HG02938 (cell line): Measurements from ENCODE around the gene AFAP1.

Experiments used
- ATAC-seq: cut with Tn5 transposase; IDR thresholded peaks from one replicate; pipeline ENCODE4 v1.9.1; 2021; ENCODE audit warnings: mild to moderate bottlenecking, moderate library complexity; ENCODE audit not compliant: unreplicated experiment

The AFAP1 gene

DNA sequence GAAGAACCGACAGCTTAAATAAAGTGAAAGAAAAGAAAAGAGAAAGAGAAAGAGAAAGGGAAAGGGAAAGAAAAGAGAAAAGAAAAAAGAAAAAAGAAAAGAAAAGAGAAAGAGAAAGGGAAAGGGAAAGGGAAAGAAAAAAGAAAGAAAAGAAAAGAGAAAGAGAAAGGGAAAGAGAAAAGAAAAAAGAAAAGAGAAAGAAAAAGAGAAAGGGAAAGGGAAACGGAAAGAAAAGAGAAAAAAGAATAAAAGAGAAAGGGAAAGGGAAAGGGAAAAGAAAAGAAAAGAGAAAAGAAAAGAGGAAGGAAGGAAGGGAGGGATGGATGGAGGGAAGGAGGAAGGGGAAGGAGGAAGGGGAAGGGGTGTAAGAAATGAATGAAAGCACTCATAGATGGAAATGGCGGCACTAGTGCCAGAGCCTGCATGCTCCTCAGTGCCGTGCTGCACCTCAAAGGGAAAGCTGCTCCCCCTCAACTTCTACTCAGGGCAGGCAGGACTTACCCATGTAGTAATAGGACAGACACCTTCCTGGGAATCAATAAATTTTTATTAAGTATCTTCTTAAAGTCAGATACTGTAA is 70.7 kb downstream of the AFAP1 start:
- no peak for ATAC-seq

DNA sequence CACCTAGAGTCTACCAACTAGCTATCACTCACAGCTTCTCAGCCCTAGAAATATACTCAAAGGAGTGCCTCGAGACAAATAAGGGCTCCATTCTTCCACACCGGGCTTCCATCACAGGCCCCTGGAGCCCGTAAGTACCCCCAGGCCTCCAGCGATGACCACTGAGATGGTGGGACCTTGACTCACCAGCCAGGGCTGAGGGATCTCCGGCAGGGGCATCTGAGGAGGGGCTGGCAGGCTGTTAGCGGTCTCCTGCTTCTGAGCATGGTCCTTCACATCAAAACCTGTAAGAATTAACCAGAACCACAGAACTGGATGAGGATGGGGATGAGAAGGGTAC is 71.3 kb downstream of the AFAP1 start:
- no peak for ATAC-seq

DNA sequence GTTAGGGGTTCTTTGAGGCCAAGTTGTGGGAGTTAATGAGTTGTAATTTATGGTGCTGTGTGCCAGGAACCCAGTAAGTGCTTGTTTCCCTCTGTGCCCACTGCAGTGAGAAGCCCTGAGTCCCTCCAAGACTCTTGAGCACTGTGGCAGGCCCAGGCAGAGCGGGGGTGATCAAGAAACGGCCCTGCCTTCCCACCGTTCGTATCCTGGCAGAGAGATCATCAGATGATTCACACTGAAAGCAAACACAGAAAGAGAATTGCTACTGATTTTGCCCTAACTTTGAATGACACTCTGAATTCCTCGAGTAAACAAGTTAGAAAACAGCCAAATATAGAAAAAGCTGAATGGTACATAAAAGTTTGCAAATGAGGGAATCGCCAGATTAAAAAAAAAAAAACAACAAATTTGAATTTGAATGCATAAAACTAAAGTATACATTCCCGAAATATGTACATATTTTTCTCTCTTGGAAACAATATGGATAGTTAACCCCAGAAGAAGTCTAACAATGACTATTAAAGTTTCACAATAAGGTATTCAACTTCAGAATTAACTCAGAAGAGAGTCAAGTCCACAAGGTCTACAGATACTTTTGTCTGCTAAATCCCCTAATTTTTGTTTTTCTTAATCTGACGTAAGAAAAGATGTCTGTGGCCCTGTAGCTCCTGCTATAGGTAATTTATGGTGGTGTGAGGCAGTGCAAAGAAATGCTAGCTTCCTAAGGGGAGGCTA is 71.8 kb downstream of the AFAP1 start:
- ATAC-seq, result no peak

DNA sequence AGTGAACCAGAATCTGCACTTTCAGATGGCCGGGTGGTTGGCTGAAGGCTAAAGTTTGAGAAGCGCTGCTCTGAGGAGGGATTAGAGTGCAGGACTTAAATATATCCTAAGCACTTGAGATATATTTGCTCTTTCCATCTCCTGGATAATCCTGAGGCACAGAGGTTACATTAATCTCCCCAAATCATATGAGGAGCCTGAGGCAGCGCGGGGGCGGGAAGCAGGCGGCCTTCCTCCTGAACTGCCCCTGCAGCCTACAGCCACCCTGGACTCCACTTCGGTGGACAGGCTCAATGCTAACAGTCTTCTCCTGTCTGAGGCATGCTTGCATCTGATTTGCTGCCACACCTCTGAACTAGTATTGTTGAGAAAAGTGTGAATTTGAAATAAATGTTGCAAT is 72.5 kb downstream of the AFAP1 start:
- ATAC-seq, result no peak

DNA sequence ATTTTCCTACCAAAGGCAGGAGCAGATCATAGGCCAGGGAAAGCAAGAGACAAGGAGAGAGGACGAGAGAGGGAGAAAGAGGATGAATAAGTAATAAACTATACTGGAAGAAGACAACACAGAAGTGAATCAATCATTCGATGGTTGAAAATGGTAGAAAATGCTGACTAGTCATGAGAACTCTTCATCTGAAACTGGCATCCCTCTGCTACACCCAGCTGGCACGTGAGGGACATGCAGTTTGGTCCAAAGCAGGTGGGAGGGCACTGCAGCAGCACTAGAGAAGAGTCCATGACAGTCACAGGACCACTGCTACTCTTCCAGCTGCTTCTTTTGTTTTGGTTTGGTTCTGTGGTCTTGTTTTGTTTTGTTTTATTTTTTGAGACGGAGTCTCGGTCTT is 74.1 kb downstream of the AFAP1 start:
- ATAC-seq, result no peak

DNA sequence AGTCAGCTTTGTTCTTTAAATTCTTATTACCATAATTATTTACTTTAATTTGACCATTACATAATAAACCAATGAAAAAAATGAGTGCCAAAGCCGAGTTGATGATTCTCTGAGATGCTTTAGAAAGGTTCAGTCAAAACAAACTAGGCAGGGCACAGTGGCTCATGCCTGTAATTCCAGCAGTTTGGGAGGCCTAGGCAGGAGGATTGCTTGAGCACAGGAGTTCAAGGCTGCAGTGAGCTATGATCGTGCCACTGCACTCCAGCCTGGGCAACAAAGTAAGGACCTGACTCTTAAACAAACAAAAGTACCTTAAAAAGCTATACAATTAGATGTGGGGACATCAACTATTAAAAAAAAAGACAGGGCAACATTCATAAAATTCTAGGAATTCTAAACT is 75.0 kb downstream of the AFAP1 start:
- ATAC-seq, result no peak

DNA sequence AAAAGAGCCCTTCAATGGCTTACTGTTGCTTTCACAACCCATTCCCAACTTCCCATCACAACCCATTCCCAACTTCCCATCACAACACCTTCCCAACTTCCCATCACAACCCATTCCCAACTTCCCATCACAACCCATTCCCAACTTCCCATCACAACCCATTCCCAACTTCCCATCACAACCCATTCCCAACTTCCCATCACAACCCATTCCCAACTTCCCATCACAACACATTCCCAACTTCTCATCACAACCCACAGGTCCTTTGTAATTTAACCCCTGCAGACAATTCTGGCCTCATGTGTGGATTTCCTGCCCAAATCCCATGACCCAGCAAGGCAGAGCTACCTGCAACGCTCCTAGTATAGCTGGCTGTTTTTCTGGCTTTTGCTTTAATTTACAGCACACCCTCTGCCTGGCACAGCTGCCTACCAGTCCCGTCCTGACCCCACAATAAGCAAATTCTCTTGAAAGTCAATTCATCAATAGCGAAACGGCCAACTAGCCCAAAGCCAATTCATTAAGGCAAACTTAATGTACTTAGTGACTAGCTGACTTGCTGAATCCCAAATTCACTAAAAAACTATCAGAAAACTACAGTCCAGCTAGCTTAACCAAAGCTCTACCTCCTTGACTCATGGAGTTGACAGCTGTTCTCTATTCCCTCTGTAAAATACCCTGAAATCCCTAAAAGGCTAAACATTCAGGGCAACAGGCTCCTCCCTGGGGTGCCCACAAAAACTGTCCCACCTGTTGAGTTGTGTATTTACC is 75.6 kb downstream of the AFAP1 start:
- no peak for ATAC-seq

DNA sequence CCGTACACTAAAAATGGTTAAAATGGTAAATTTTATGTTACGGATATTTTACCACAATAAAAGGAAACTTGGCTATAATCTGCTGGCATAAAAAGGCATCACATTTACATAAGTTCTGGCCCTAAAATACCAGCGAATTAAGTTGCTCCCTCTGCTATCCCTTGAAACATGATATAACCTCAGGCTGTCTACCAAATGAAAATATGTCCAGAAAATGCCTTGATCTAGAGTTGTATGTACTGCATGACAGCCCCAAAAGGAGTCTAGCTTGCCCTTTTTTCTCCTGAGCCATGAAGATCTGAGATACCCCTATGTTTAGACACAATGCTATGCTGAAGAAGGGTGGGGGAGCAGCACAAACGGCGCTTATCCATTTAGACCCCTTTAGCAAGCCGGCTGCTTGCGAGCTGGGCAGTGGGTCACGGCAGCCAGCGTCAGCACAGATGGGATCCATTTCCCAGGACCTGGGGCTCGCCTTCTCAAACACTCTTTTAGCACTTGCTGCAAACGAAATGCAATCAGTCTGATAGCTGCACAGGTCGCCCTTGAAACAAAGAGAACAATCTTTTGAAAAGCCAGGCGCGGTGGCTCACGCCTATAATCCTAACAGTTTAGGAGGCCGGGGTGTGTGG is 77.0 kb downstream of the AFAP1 start:
- no peak for ATAC-seq

DNA sequence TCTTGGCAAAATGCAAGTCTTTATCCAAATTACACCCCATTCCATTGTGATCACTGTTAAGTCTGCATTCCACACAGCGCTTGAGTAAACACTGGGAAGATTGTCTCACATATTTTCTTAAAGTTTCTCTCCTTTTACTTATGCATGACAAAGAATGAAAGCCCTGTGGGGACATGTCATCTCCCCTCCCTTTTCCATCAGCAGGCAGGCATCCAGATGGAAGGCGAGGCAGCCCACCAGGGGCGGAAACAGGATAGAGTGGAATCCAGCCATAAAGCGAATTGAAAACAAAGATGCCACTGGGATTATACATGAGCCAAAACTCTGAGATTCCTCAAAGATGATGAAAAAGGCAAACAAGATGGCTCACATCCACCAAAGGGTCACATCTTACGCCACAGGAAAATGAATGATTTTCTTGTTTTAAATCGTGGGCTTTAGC is 78.2 kb downstream of the AFAP1 start:
- no peak for ATAC-seq

DNA sequence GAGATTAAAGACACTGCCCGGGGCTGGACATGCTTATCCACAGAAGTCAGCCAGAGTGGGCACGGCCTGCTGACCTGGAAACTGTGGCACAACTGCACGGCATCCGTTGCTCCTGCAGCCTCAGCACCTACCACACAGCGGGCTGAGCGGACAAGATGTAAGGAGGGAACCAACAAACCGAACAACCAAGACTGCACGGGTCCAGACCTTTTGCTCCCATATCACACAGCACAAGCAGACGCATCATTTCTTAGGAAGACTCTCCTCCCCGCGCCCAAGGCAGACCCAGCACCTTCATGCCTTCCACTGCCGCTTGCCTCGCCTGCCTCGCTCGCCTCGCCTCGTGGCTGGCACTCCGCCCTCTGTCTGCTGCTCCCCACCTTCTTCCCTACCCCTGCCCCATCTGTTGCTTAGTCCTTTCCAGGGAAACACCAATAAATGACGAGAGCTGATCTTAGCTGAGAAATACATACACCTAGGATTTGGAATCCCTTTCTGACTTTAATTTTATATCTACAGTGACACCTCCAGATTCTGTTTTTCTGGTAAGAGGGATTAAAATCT is 79.0 kb downstream of the AFAP1 start:
- no peak for ATAC-seq

DNA sequence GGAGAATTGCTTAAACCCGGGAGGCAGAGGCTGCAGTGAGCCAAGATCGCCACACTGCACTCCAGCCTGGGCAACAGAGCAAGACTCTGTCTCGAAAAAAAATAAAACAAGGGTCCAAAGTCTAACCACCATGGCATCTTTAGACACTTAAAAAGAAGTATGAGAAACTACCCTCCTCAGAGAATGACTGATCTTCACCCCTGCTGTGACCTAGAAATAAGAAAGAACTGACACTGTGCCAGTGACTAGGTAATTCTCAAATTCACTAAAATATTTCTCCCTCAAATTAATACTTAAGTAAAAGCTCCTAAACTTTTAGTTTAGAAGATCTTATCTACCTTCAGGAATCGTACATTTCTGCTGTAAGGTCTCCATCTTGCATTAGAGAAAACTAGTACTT is 80.3 kb downstream of the AFAP1 start:
- ATAC-seq, result no peak

DNA sequence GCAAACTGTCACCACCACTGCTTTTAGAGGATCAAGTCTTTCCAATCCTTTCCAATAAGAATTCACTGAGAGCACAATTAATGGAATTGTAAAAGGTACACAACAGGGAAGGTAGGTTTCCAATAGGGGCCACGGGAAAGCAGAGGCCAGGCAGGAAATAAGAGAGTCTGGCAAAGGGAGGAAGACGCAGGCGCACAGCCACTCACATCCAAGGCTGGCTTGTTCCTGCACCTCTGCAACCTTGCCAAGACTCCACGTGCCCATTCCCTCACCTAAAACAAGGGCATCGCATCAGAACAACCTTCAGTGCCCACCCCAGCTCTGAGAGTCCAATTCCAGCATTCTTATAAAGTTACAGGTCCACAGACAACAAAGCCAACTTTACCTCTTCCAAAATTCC is 81.2 kb downstream of the AFAP1 start:
- ATAC-seq, result no peak

DNA sequence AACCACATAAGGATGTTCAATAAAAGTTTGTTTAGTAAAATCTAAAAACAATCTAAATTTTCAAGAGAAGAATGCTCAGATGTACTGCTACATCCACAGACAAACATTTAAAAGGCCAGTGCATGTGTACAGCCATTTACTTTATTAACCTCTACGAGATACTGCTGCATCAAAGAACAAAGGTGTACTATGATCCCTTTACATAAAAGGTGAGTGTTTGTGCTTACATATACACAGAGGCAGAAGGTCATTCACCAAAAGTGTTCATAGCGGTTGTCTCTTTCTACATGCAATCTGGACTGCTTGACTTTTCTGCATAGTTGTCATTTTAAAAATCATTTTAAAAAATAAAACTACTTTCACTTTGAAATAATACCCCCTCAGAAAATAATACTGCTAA is 81.7 kb downstream of the AFAP1 start:
- no peak for ATAC-seq

DNA sequence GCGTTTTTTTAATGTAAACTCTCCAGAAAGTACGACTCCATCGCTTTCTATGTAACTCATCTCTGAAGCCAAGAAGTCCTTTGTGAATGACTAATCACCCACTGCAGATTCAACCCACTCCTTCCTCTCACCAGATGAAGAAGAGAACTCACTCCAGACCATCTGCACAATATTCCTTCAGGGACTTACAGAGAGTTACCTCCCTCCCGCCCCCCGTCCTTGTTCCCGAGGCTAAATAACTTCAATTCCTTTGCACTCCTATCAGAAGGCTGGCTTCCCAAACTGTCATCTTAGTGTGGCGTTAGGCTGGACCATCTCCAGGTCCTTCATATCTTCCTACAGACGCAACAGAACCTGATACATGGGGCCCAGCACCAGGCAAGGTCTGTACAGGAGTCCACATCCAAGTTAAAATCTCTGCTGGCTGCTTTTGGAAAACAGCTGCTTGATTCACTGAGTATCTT is 82.4 kb downstream of the AFAP1 start:
- ATAC-seq, result no peak

DNA sequence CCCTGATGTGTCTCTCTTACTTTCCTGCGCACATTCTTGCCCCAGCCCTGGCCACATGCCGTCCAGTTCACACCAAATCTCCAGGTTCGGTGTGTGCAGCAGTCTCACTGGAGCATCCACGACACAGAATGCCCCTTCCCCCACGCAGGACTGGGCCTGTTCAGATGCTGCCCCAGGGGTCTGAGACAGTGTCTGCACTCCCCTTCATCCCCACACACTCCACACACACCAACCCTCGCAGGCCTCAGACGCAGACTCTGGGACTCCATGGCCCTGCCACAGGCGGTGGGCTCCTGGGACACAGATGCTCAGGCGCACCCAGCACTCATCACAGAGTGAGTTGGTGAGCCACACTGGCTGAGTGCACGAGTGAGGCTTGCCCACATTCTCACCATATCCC is 83.9 kb downstream of the AFAP1 start:
- ATAC-seq, result no peak

DNA sequence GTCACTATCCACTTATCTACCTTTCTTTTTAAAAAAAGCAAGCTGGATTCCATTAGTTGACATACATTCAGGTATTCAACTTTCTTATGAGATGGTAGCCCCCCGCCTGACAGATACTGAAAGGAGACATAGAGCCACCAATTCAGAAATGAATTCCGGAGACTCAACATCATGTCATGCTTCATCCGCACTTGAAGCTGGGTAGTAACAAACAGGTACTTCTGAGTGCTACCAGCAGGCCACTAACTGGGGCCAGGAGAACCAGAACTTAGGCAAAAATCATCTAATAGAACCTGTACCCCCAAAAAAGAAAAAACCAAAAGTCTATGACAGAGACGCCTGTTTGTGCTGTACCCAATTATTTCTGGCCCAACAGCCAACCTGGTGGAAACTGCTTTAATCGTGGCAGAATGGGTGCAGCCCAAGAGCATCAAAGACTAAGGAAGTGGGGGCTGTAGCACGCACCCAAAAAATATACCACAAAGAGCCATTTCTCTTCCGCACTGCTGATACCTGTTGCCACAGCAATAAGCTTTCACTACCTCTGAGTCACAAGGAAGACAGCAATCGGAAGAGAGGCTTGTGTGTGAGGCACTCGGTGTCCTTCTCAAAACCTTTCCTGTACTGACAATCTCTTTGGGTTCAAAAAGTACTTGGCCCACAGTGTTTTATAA is 84.8 kb downstream of the AFAP1 start:
- no peak for ATAC-seq

DNA sequence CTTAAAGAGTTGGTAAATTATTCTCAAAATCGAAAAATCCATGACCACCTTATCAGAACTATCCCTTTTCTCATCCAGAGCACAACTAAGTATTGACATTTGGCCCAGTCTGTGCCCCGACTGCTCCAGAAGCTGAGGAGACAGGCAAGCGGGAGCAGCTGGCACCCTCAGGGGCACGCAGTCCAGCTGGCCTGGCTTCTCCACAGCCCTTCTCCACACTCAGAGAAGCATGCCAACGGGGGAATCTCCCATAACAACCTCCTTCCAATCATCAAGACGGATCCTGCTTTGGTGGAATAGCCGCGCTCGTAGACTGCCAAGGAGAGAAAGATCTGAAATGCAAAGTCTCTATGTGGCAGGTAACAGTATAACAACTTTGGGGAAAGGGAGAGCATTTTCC is 85.4 kb downstream of the AFAP1 start:
- ATAC-seq, result no peak

DNA sequence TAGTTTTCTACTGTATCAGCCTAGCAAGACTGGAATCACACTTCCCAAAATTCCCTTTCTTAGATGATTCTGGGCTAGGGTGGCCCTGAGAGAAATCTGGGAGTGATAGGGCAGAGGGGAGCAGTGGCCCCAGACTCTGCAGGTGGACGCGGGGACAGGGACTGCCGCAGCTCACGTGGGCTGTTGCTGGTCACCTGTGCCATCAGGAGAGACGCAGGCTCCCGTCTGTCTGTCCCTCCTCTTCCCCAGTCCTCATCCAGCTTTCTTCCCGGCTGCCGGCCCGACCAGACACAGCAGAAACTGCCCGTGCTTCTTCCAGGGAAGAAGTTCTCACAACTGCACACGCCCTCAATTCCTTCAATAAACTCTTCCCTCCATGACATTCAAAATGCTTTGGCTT is 86.4 kb downstream of the AFAP1 start:
- no peak for ATAC-seq

DNA sequence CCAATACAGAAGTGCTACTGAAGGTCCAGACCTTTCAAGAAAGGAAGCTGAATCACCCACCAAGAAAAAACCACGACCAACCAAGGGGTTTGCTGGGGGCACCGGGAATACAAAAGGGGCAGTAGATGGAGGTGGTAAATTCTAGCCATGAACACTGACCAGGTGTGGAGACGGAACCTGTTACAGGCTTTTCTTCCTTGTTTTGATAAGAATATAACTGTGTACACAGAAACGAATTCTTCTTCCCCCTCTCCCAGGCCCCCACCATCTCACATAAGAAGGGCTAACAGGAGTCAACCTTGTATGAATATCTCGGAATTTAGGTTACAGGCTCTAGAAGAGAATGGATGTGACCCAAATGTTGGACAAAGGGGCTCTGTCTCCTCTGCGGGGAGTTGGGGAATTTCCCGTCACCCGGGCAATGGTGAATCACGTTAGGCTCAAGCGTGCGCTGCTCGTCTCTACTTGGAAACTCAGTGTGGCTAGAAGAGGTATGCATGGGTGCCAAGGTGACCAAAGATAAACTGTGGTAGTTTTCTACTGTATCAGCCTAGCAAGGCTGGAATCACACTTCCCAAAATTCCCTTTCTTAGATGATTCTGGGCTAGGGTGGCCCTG is 87.0 kb downstream of the AFAP1 start:
- no peak for ATAC-seq

DNA sequence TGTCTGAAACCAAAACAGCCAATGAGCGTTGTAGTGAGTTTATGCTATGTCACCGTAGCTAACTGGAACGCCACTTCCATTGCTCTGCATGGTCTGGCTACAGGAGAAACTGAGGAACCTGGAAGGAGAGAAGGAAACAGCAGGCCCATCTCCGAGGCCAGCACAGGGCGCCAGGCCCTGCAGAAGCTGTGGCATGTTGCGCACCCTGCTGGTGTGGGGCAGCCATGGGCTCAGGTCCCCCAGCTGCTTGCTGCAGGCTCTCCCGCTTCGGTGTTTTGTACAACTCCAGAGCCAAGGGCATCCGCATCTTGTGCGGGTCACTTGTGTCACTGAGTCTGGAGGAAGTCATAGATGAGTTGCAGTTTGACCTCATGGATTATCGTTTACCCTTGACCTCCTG is 89.2 kb downstream of the AFAP1 start:
- ATAC-seq, result no peak
